Coronary artery (tissue), 2 donors: Measurements from ENCODE around the gene HNRNPL.
"Not testable (repeated sequence)": the region's sequence is repeated elsewhere in the genome, so short reads cannot be mapped to it uniquely, and the experiment has no call there.

Experiments
- DNase-seq: peaks from one replicate; pipeline ENCODE4 v3.0.0-alpha.2; 2017; ENCODE audit warnings: low spot score
- H3K27ac ChIP-seq, 2 donors: fragments of 200-600 bp; sonication (generic); one replicate each; pipeline ENCODE4 v1.5.1; 2016 to 2019
- H3K4me3 ChIP-seq: fragments of 200-600 bp; sonication (generic); 2 replicates; pipeline ENCODE4 v1.5.1; 2016; ENCODE audit warnings: mild to moderate bottlenecking, moderate library complexity
- CTCF ChIP-seq: fragments of 200-600 bp; sonication (generic); IDR thresholded peaks from one replicate; pipeline ENCODE4 v1.5.1; 2019; ENCODE audit warnings: antibody characterized with exemption

The HNRNPL gene

GRCh38 chr19:38830039-38830733, 19.6 kb downstream of the HNRNPL start:
- DNase-seq, result no peak
- H3K27ac ChIP-seq, result peak overlapping the region in 1 of 2 donors; percentile 82
- H3K4me3 ChIP-seq, result peak overlapping the region; percentile 94
- TF ChIP-seq CTCF, result no peak

GRCh38 chr19:38829203-38829602, 20.6 kb downstream of the HNRNPL start:
- H3K27ac ChIP-seq, H3K4me3 ChIP-seq, DNase-seq: not testable (repeated sequence)

DNA sequence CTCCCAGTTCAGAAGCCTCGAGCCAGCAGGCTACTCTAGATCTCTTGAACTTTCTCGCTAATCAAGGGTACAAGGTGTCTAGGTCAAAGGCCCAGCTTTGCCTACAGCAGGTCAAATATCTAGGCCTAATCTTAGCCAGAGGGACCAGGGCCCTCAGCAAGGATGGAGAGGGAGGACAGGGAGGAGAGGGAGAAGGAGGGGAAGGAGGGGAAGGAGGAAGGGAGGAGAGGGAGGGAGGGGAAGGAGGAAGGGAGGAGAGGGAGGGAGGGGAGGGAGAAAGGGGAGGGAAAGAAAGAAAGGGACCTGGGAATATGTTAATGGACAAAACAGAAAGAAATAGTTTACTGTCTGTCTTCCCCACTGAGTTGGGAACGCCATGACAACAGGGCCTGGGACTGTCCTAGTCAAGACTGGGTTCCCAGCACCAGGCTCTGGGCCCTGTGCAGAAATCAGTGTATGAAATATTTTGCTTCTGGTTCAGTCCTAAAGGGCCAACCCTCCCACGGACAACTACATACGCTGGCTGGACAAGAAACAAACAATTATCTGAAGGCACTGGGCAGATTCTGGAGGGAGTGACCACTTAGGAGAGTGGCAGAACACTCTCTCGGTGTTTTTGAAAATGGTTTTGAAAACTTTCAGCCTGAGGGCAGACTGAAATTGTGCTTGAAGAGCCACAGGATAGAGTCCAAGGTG, 22.8 kb downstream of the HNRNPL start:
- Histone ChIP-seq H3K27ac (no peak overlapping the region), H3K4me3 (peak overlapping the region; percentile 8)
- TF ChIP-seq CTCF, result no peak
- DNase-seq, result no peak

- DNase-seq, H3K4me3 ChIP-seq, H3K27ac ChIP-seq: not testable (repeated sequence)
Observed at GRCh38 chr19:38825936-38826335, 23.9 kb downstream of the HNRNPL start.

- DNase-seq, result not testable (repeated sequence)
Observed at GRCh38 chr19:38821230-38821825, 28.5 kb downstream of the HNRNPL start.

DNA sequence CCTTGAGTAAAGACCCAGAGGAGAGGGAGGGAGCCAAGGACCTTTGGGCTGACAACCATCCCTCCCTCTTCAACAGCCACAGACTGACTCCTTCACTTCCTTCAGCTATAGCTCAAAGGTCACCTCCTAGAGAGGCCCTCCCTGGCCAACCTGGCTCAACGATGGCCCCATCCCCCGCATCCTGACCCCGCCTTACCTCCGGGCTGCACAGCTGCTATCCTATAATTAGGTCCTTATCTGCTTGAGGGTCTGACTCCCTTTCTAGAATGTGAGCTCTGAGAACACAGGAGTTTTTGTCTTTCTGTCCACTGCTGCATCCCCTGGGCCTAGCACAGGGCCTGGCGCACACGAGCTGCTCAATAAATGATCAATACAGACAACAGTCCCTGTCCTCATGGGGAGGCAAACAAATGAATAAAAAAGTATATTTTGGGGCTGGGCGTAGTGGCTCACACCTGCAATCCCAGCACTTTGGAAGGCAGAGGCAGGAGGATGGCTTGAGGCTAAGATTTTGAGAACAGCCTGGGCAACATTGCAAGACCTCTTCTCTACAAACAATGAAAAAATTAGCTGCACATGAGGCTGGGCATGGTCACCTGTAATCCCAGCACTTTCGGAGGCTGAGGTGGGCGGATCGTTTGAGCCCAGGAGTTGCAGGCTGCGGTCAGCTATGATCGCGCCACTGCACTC, 30.4 kb downstream of the HNRNPL start:
- no peak for DNase-seq
- no peak for TF ChIP-seq CTCF
- H3K4me3 ChIP-seq, result no peak overlapping the region
- H3K27ac ChIP-seq, result no peak overlapping the region

More at GRCh38 chr19:38821230-38821825, 28.5 kb downstream of the HNRNPL start:
- not testable (repeated sequence) for H3K4me3 ChIP-seq, H3K27ac ChIP-seq

GRCh38 chr19:38817081-38817480, 32.7 kb downstream of the HNRNPL start:
- Histone ChIP-seq H3K27ac (no peak overlapping the region), H3K4me3 (no peak overlapping the region)
- DNase-seq, result no peak
- TF ChIP-seq CTCF, result no peak

GRCh38 chr19:38816131-38816750, 33.5 kb downstream of the HNRNPL start:
- H3K27ac ChIP-seq, result no peak overlapping the region
- TF ChIP-seq CTCF, result no peak
- H3K4me3 ChIP-seq, result no peak overlapping the region
- no peak for DNase-seq
